B cell (primary cell): ENCODE results near the gene SKIDA1. TPM values are rescaled to one million over a fixed set of nuclear protein-coding genes. Genes with fewer than 3 reads are reported as not detected.

ENCODE experiments used
- ATAC-seq: fragments of 200-7000 bp; cut with Tn5 transposase; one replicate; pipeline ENCODE4 v1.10.0; 2021; ENCODE audit warnings: low read depth, mild to moderate bottlenecking, moderate number of reproducible peaks, moderate library complexity
- CTCF ChIA-PET: fragments of 350-600 bp; sonication (Branson Sonifier 250); formaldehyde crosslinking; loops from one replicate; lab custom pipeline; 2021; ENCODE audit warnings: antibody characterized with exemption, inconsistent platforms; lab: Charles Lee
- POLR2A ChIA-PET: fragments of 350-600 bp; sonication (Branson Sonifier 250); formaldehyde crosslinking; loops from one replicate; lab custom pipeline; 2021; ENCODE audit warnings: antibody characterized with exemption; lab: Charles Lee
- DNase-seq: peaks from one replicate; pipeline ENCODE4 v3.0.0; 2013
- H2AFZ ChIP-seq: 2 replicates; pipeline ENCODE4 v1.6.1; 2012; ENCODE audit warnings: mild to moderate bottlenecking, low read depth, low read length; ENCODE audit not compliant: insufficient read depth, poor library complexity, severe bottlenecking
- H3K27ac ChIP-seq, 2 donors: 1 replicate in 1 of 2; 2 replicates in 1 of 2; pipeline ENCODE4 v1.5.1; 2012 to 2013; ENCODE audit warnings: low read length in 2 of 2, mild to moderate bottlenecking in 2 of 2, moderate library complexity in 1 of 2
- H3K27me3 ChIP-seq, 4 experiments: fragments of 200-600 bp in 1 of 4; sonication (generic) in 1 of 4; replicated peaks in 1 of 4; 1 replicate in 2 of 4; 2 replicates in 2 of 4; pipeline versions ENCODE4 v1.6.1 to v1.7.0; 2013 to 2016; ENCODE audit warnings: low read length in 3 of 4, mild to moderate bottlenecking in 2 of 4, mixed read lengths in 1 of 4, moderate library complexity in 1 of 4; ENCODE audit not compliant: insufficient read depth in 4 of 4, control insufficient read depth in 3 of 4; ENCODE audit errors: control extremely low read depth in 1 of 4
- H3K36me3 ChIP-seq, 2 experiments: replicated peaks in 1 of 2; 1 replicate in 1 of 2; 2 replicates in 1 of 2; pipeline versions ENCODE4 v1.6.1 to v1.7.1; 2013; ENCODE audit warnings: low read length in 1 of 2; ENCODE audit not compliant: insufficient read depth in 2 of 2, control insufficient read depth in 1 of 2; ENCODE audit errors: control extremely low read depth in 1 of 2, extremely low read depth in 1 of 2
- H3K4me1 ChIP-seq, 2 donors: fragments of 200-600 bp in 1 of 2; sonication (generic) in 1 of 2; 1 replicate in 1 of 2; 2 replicates in 1 of 2; pipeline versions ENCODE4 v1.5.1 to v1.6.1; 2013 to 2017; ENCODE audit warnings: low read length in 2 of 2; ENCODE audit not compliant: control insufficient read depth in 2 of 2, insufficient read depth in 2 of 2
- H3K4me2 ChIP-seq: replicated peaks from 2 replicates; pipeline ENCODE3; 2012; ENCODE audit warnings: mild to moderate bottlenecking, low read depth, low read length; ENCODE audit not compliant: poor library complexity, severe bottlenecking
- H3K4me3 ChIP-seq, 5 experiments: fragments of 200-600 bp in 1 of 5; sonication (generic) in 1 of 5; 1 replicate in 3 of 5; 2 replicates in 2 of 5; pipeline versions ENCODE4 v1.5.1 to v1.7.0; 2011 to 2016; ENCODE audit warnings: low read length in 4 of 5, mild to moderate bottlenecking in 4 of 5, low read depth in 2 of 5, control low read depth in 1 of 5, moderate library complexity in 1 of 5; ENCODE audit not compliant: insufficient read depth in 1 of 5; ENCODE audit errors: control extremely low read depth in 1 of 5, extremely low read depth in 1 of 5
- H3K79me2 ChIP-seq: fragments of 200-600 bp; sonication (generic); one replicate; pipeline ENCODE4 v1.6.0; 2016; ENCODE audit warnings: low read length; ENCODE audit not compliant: control insufficient read depth, insufficient read depth
- H3K9ac ChIP-seq: fragments of 200-600 bp; sonication (generic); 2 replicates; pipeline ENCODE4 v1.6.1; 2017; ENCODE audit warnings: mild to moderate bottlenecking, low read length, moderate library complexity
- H3K9me3 ChIP-seq, 3 donors: one replicate each; pipeline versions ENCODE4 v1.6.1 to v1.7.1; 2013; ENCODE audit warnings: low read length in 2 of 3; ENCODE audit not compliant: control insufficient read depth in 2 of 3, insufficient read depth in 1 of 3; ENCODE audit errors: control extremely low read depth in 1 of 3
- H4K20me1 ChIP-seq: 2 replicates; pipeline ENCODE4 v1.6.0; 2012; ENCODE audit warnings: mild to moderate bottlenecking, low read length; ENCODE audit not compliant: insufficient read depth, control insufficient read depth, poor library complexity, severe bottlenecking
- H3K27ac Mint-ChIP-seq: one replicate; pipeline ENCODE4 v1.8.0; 2021; ENCODE audit warnings: mixed read lengths
- H3K27me3 Mint-ChIP-seq: one replicate; pipeline ENCODE4 v1.8.0; 2021; ENCODE audit warnings: mixed read lengths
- H3K4me1 Mint-ChIP-seq: one replicate; pipeline ENCODE4 v1.8.0; 2021; ENCODE audit warnings: mixed read lengths
- H3K4me3 Mint-ChIP-seq: one replicate; pipeline ENCODE4 v1.8.0; 2021; ENCODE audit warnings: mixed read lengths
- H3K9me3 Mint-ChIP-seq: one replicate; pipeline ENCODE4 v1.8.0; 2022; ENCODE audit warnings: mixed read lengths; ENCODE audit not compliant: insufficient read depth
- EZH2 ChIP-seq: IDR thresholded peaks from 2 replicates; pipeline ENCODE4 v1.6.1; 2012; ENCODE audit warnings: borderline replicate concordance, low read depth, mild to moderate bottlenecking, moderate library complexity, low read length; ENCODE audit not compliant: insufficient read depth, poor library complexity, severe bottlenecking
- WGBS: methylation state at CpG from one replicate; pipeline ENCODE4 v1.1.5; 2013; ENCODE audit warnings: missing lambda C conversion rate; ENCODE audit not compliant: insufficient coverage; 5-methylcytosine and 5-hydroxymethylcytosine counted together
- intact Hi-C: fragments of 100-400 bp; cut with micrococcal nuclease; formaldehyde crosslinking; loops from one replicate; pipeline ENCODE4 v1.10.0; 2022
- polyA plus RNA-seq: library from polyadenylated mRNA; depleted of rRNA; stranded (reverse); fragments of >200 nt; gene quantifications from 2 replicates; pipeline ENCODE4 v1.2.3, GENCODE V29; 2012
- total RNA-seq, 2 donors: library from RNA; stranded (reverse); fragments of 120-200 nt in 1 of 2; gene quantifications; 1 replicate in 1 of 2; 2 replicates in 1 of 2; pipeline versions ENCODE4 v1.2.3 to v1.2.4, GENCODE V29; 2013 to 2022
- TF ChIP-seq, protein P1 (sequence below): fragments of 200-600 bp; IDR thresholded peaks from one replicate; pipeline ENCODE4 v1.8.0; 2022; ENCODE audit warnings: antibody characterized with exemption, mild to moderate bottlenecking

SKIDA1 gene
- total and polyA plus RNA-seq, 2 donors (not counting 1 experiment from before 2014, with no cell fraction given), result 0.06 to 0.10 TPM

- WGBS, result no CpG with 5 or more reads among the region's 1 CpG
- H3K27ac Mint-ChIP-seq, result no peak overlapping the region
- CTCF ChIA-PET, result interaction anchor here (2.5 kb wide), 1 partner anchor 34 kb away, joined by 6 read pairs; no protein-coding TSS in a partner anchor
- no peak overlapping the region for H3K4me3 Mint-ChIP-seq
- DNase-seq (no peak), ATAC-seq (no peak)
- Histone ChIP-seq H3K27me3 (peaks cover 0 to 19% (median 9%) of the 10 kb centered on the region in 4 experiments), H3K36me3 (no peaks in the 10 kb centered on the region), H3K9me3 (no peaks in the 10 kb centered on the region), H3K9ac (no peak overlapping the region), H3K4me3 (no peak overlapping the region), H3K79me2 (no peaks in the 10 kb centered on the region), H3K4me2 (no peak overlapping the region), H3K4me1 (peaks cover 24% of the 10 kb centered on the region in 2 donors), H2AFZ (no peak overlapping the region), H3K27ac (no peak overlapping the region), H4K20me1 (peaks cover 5% of the 10 kb centered on the region)
- no peaks in the 10 kb centered on the region for H3K9me3 Mint-ChIP-seq
- peaks cover 27% of the 10 kb centered on the region for H3K4me1 Mint-ChIP-seq
- no peak for TF ChIP-seq EZH2
- TF ChIP-seq, protein P1, sequence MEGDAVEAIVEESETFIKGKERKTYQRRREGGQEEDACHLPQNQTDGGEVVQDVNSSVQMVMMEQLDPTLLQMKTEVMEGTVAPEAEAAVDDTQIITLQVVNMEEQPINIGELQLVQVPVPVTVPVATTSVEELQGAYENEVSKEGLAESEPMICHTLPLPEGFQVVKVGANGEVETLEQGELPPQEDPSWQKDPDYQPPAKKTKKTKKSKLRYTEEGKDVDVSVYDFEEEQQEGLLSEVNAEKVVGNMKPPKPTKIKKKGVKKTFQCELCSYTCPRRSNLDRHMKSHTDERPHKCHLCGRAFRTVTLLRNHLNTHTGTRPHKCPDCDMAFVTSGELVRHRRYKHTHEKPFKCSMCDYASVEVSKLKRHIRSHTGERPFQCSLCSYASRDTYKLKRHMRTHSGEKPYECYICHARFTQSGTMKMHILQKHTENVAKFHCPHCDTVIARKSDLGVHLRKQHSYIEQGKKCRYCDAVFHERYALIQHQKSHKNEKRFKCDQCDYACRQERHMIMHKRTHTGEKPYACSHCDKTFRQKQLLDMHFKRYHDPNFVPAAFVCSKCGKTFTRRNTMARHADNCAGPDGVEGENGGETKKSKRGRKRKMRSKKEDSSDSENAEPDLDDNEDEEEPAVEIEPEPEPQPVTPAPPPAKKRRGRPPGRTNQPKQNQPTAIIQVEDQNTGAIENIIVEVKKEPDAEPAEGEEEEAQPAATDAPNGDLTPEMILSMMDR, result no peak
- intact Hi-C loops, result loop anchor here (10.0 kb wide), 1 partner anchor 1184 kb away; the partner anchor contains the start of gene PIP4K2A
- POLR2A ChIA-PET, result interaction anchor here (1.2 kb wide), 1 partner anchor 472 kb away, joined by 3 read pairs; the partner anchor contains the start of gene DNAJC1
- H3K27me3 Mint-ChIP-seq, result peaks cover 21% of the 10 kb centered on the region
These were observed 5.7 kb upstream of the SKIDA1 start for GRCh38 chr10:21531164-21531563.

- POLR2A ChIA-PET, result interaction anchor here (0.8 to 1.2 kb wide), 2 partner anchors 12 to 473 kb away, joined by 3 to 6 read pairs; partner anchors contain the start of gene DNAJC1
- H3K4me1 Mint-ChIP-seq, result peaks cover 26% of the 10 kb centered on the region
- H3K27me3 Mint-ChIP-seq, result peaks cover 22% of the 10 kb centered on the region
- H3K79me2 ChIP-seq, result no peaks in the 10 kb centered on the region
- intact Hi-C loops, result loop anchor here (10.0 kb wide), 1 partner anchor 1184 kb away; the partner anchor contains the start of gene PIP4K2A
- H3K4me2 ChIP-seq, result no peak overlapping the region
- no peak for ATAC-seq
- H3K27ac Mint-ChIP-seq, result no peak overlapping the region
- H3K9ac ChIP-seq, result no peak overlapping the region
- peaks cover 26 to 27% of the 10 kb centered on the region in 2 donors for H3K4me1 ChIP-seq
- DNase-seq, result no peak
- no peak overlapping the region for H3K4me3 Mint-ChIP-seq
- H3K9me3 ChIP-seq, result no peaks in the 10 kb centered on the region
- no peak for TF ChIP-seq EZH2
- TF ChIP-seq, protein P1, result no peak
- H3K27me3 ChIP-seq, result peaks cover 0 to 19% (median 10%) of the 10 kb centered on the region in 4 experiments
- CTCF ChIA-PET, result interaction anchor here (2.5 kb wide), 1 partner anchor 34 kb away, joined by 6 read pairs; no protein-coding TSS in a partner anchor
- H3K36me3 ChIP-seq, result no peaks in the 10 kb centered on the region
- no peaks in the 10 kb centered on the region for H3K9me3 Mint-ChIP-seq
- no peak overlapping the region for H3K27ac ChIP-seq
- no peak overlapping the region for H2AFZ ChIP-seq
- peaks cover 5% of the 10 kb centered on the region for H4K20me1 ChIP-seq
- H3K4me3 ChIP-seq, result no peak overlapping the region
- no CpG with 5 or more reads among the region's 1 CpG for WGBS
These were observed 5.2 kb upstream of the SKIDA1 start for GRCh38 chr10:21530641-21531040.
